Measurements from ENCODE around the gene CLTCL1. TPM values are rescaled to one million over a fixed set of nuclear protein-coding genes. Genes with fewer than 3 reads are reported as not detected.

The CLTCL1 gene
- total RNA-seq, 1 experiment from 2014 or later = 7.1 TPM

- Histone ChIP-seq H3K9ac (ENCODE audit: low read length) (no peak overlapping the region), H2AFZ (ENCODE audit: low read depth, low read length, poor library complexity, severe bottlenecking) (no peak overlapping the region), H3K27me3 (ENCODE audit: insufficient read depth, low read length) (no peaks in the 10 kb centered on the region), H3K4me1 (ENCODE audit: control insufficient read depth in 1 of 2, insufficient read depth in 2 of 2, low read length in 2 of 2) (no peaks in the 10 kb centered on the region), H3K9me2 (ENCODE audit: insufficient read depth) (no peaks in the 10 kb centered on the region), H3K4me3 (replicated peaks in 1 of 2; ENCODE audit: low read depth in 1 of 2, low read length in 2 of 2) (no peak overlapping the region), H3K27ac (ENCODE audit: low read depth, low read length) (no peak overlapping the region), H3K79me2 (ENCODE audit: insufficient read depth, low read length) (no peaks in the 10 kb centered on the region), H3K36me3 (ENCODE audit: control insufficient read depth in 1 of 2, insufficient read depth in 2 of 2, low read length in 2 of 2) (no peaks in the 10 kb centered on the region), H4K20me1 (ENCODE audit: insufficient read depth) (no peaks in the 10 kb centered on the region), H3K9me3 (ENCODE audit: control insufficient read depth in 1 of 2, insufficient read depth in 1 of 2, low read depth in 1 of 2, low read length in 2 of 2) (no peaks in the 10 kb centered on the region), H3K4me2 (ENCODE audit: low read length) (no peak overlapping the region)
- RAD21 ChIA-PET (ENCODE audit: low non-redundant PET in 1 of 2, low total read pairs in 2 of 2, uncharacterized antibody in 2 of 2, unreplicated experiment in 2 of 2) = no interaction called here
- intact Hi-C loops (cut with micrococcal nuclease) = no loop called here
- DNase-seq (ENCODE audit: low read depth, low spot score) (no peak), ATAC-seq (no peak)
- TF ChIP-seq ZNF274 (IDR thresholded peaks at IDR 0.05; ENCODE audit: low read depth, low read length) (no peak), CTCF (IDR thresholded peaks at IDR 0.05 in 2 of 3, conservative IDR thresholded peaks at IDR 0.05 in 1 of 3; ENCODE audit: borderline replicate concordance in 1 of 3, insufficient read depth in 1 of 3, low read depth in 2 of 3, low read length in 2 of 3) (no peak), ELF1 (IDR thresholded peaks at IDR 0.05; ENCODE audit: borderline replicate concordance, low read depth) (no peak), SIN3A (IDR thresholded peaks at IDR 0.05; ENCODE audit: low read depth) (no peak), RAD21 (IDR thresholded peaks at IDR 0.05; ENCODE audit: low read depth) (no peak), EZH2 (IDR thresholded peaks at IDR 0.05) (no peak)
- TF ChIP-seq, protein P1, sequence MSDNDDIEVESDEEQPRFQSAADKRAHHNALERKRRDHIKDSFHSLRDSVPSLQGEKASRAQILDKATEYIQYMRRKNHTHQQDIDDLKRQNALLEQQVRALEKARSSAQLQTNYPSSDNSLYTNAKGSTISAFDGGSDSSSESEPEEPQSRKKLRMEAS (IDR thresholded peaks at IDR 0.05) = no peak
- TF ChIP-seq, protein P2, sequence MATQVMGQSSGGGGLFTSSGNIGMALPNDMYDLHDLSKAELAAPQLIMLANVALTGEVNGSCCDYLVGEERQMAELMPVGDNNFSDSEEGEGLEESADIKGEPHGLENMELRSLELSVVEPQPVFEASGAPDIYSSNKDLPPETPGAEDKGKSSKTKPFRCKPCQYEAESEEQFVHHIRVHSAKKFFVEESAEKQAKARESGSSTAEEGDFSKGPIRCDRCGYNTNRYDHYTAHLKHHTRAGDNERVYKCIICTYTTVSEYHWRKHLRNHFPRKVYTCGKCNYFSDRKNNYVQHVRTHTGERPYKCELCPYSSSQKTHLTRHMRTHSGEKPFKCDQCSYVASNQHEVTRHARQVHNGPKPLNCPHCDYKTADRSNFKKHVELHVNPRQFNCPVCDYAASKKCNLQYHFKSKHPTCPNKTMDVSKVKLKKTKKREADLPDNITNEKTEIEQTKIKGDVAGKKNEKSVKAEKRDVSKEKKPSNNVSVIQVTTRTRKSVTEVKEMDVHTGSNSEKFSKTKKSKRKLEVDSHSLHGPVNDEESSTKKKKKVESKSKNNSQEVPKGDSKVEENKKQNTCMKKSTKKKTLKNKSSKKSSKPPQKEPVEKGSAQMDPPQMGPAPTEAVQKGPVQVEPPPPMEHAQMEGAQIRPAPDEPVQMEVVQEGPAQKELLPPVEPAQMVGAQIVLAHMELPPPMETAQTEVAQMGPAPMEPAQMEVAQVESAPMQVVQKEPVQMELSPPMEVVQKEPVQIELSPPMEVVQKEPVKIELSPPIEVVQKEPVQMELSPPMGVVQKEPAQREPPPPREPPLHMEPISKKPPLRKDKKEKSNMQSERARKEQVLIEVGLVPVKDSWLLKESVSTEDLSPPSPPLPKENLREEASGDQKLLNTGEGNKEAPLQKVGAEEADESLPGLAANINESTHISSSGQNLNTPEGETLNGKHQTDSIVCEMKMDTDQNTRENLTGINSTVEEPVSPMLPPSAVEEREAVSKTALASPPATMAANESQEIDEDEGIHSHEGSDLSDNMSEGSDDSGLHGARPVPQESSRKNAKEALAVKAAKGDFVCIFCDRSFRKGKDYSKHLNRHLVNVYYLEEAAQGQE (IDR thresholded peaks at IDR 0.05; ENCODE audit: low read depth) = no peak
- no TSS peak for BruUV-seq (replicated peaks)
- POLR2A ChIA-PET = no interaction called here
- CTCF ChIA-PET = no interaction called here
Measured at GRCh38 chr22:19240813-19241592, 50.5 kb downstream of the CLTCL1 start.
